SK-N-MC (cell line): Measurements from ENCODE around the gene CELF1.

Experiments used
- EZH2 ChIP-seq: fragments of 200-600 bp; sonication (generic); IDR thresholded peaks from one replicate; pipeline ENCODE4 v1.6.1; 2017; ENCODE audit warnings: antibody characterized with exemption
- FOXP2 ChIP-seq: optimal IDR thresholded peaks from 2 replicates; pipeline ENCODE3; 2011; ENCODE audit warnings: mild to moderate bottlenecking, moderate library complexity; ENCODE audit not compliant: insufficient read depth; ENCODE audit errors: extremely low read length, control extremely low read depth
- POLR2AphosphoS5 ChIP-seq: IDR thresholded peaks from 2 replicates; pipeline ENCODE4 v1.6.1; 2012; ENCODE audit warnings: mild to moderate bottlenecking, low read depth, low read length, borderline replicate concordance

- TF ChIP-seq EZH2, result no peak
- no peak for TF ChIP-seq FOXP2
- TF ChIP-seq POLR2AphosphoS5, result no peak
Measured at GRCh38 chr11:47531666-47532065, 21.3 kb downstream of the CELF1 start.
